GM12878 (cell line): ENCODE measurements around the gene CACNA2D2. TPM values are rescaled to one million over a fixed set of nuclear protein-coding genes. Genes with fewer than 3 reads are reported as not detected.

Source experiments
- ATAC-seq: fragments of 200-7000 bp; cut with Tn5 transposase; 3 replicates; pipeline ENCODE4 v1.9.1; 2020; ENCODE audit warnings: mild to moderate bottlenecking, moderate library complexity
- BruUV-seq: library from RNA; stranded (reverse); fragments of 400-500 nt; replicated peaks from 2 replicates; lab custom pipeline; 2021; lab: Mats Ljungman, UMichigan
- CTCF ChIA-PET: fragments of 300-600 bp; sonication (Branson Sonifier 250); formaldehyde crosslinking; extraction: SDS; loops from one replicate; lab custom pipeline; 2021; ENCODE audit warnings: inconsistent platforms; lab: Yijun Ruan, JAX
- POLR2A ChIA-PET: fragments of 350-600 bp; formaldehyde crosslinking; extraction: SDS; loops from one replicate; lab custom pipeline; 2021; ENCODE audit warnings: inconsistent platforms; lab: Charles Lee
- RAD21 ChIA-PET: fragments of 300-600 bp; sonication (Branson Sonifier 250); formaldehyde crosslinking; loops from one replicate; lab custom pipeline; 2023; ENCODE audit warnings: antibody characterized with exemption; ENCODE audit not compliant: unreplicated experiment; lab: Charles Lee
- SMC1A ChIA-PET: fragments of 300-600 bp; sonication (Branson Sonifier 250); formaldehyde crosslinking; loops from one replicate; lab custom pipeline; 2023; ENCODE audit not compliant: unreplicated experiment, uncharacterized antibody; lab: Charles Lee
- DNase-seq: peaks from one replicate; pipeline ENCODE4 v3.0.0-alpha.2; 2011; ENCODE audit warnings: low read depth, low spot score
- FAIRE-seq: peaks from 3 replicates; lab custom pipeline; 2011; peaks lifted over from hg19 to GRCh38; lab: Jason Lieb, UNC
- H2AFZ ChIP-seq: 2 replicates; pipeline ENCODE4 v1.6.0; 2011; ENCODE audit warnings: low read depth, low read length, control low read depth; ENCODE audit not compliant: control insufficient read depth
- H3K27ac ChIP-seq: 2 replicates; pipeline ENCODE4 v1.5.1; 2011; ENCODE audit warnings: control low read depth; ENCODE audit not compliant: control insufficient read depth, insufficient read depth
- H3K27me3 ChIP-seq, 2 experiments: replicated peaks in 1 of 2; 2 replicates each; pipeline versions ENCODE4 v1.6.0 to v1.6.1; 2011; ENCODE audit warnings: low read length in 1 of 2; ENCODE audit not compliant: control insufficient read depth in 2 of 2, insufficient read depth in 2 of 2
- H3K36me3 ChIP-seq, 2 experiments: 2 replicates each; pipeline ENCODE4 v1.5.1; 2011; ENCODE audit warnings: low read length in 1 of 2; ENCODE audit not compliant: control insufficient read depth in 2 of 2, insufficient read depth in 2 of 2
- H3K4me1 ChIP-seq: 2 replicates; pipeline ENCODE4 v1.6.1; 2011; ENCODE audit warnings: mild to moderate bottlenecking, low read length, moderate library complexity, mixed read lengths; ENCODE audit not compliant: control insufficient read depth, insufficient read depth
- H3K4me2 ChIP-seq: 2 replicates; pipeline ENCODE4 v1.6.0; 2011; ENCODE audit warnings: control low read depth; ENCODE audit not compliant: control insufficient read depth, insufficient read depth
- H3K4me3 ChIP-seq: fragments of 200-600 bp; sonication (generic); 2 replicates; pipeline ENCODE4 v1.5.1; 2016
- H3K79me2 ChIP-seq: 2 replicates; pipeline ENCODE4 v1.6.0; 2011; ENCODE audit warnings: low read length; ENCODE audit not compliant: control insufficient read depth, insufficient read depth
- H3K9ac ChIP-seq: 2 replicates; pipeline ENCODE4 v1.8.0; 2011; ENCODE audit warnings: low read length, control low read depth, mixed read lengths; ENCODE audit not compliant: control insufficient read depth, insufficient read depth
- H3K9me3 ChIP-seq: replicated peaks from 3 replicates; pipeline ENCODE4 v1.5.1; 2011; ENCODE audit warnings: mild to moderate bottlenecking, low read length; ENCODE audit not compliant: control insufficient read depth, insufficient read depth
- H4K20me1 ChIP-seq: 2 replicates; pipeline ENCODE4 v1.6.0; 2011; ENCODE audit not compliant: control insufficient read depth, insufficient read depth
- ASH2L ChIP-seq: fragments of 300-600, 200-600 bp; sonication (generic); IDR thresholded peaks from 2 replicates; pipeline ENCODE4 v1.6.1; 2017; ENCODE audit warnings: low read depth, mild to moderate bottlenecking, borderline replicate concordance
- CEBPB ChIP-seq, 2 experiments: fragments of 150-350 bp in 1 of 2; IDR thresholded peaks; 2 replicates each; pipeline ENCODE4 v1.6.1; 2012 to 2014; ENCODE audit warnings: low read depth in 2 of 2, low read length in 2 of 2, borderline replicate concordance in 1 of 2, inconsistent platforms in 1 of 2
- CHD4 ChIP-seq: fragments of 200-600 bp; sonication (generic); IDR thresholded peaks from 2 replicates; pipeline ENCODE4 v1.6.1; 2016; ENCODE audit warnings: mild to moderate bottlenecking
- EGR1 ChIP-seq, 2 experiments: IDR thresholded peaks; 1 replicate in 1 of 2; 2 replicates in 1 of 2; pipeline ENCODE4 v1.6.1; 2011 to 2012; ENCODE audit warnings: low read depth in 2 of 2, low read length in 2 of 2, borderline replicate concordance in 1 of 2, mild to moderate bottlenecking in 1 of 2, moderate library complexity in 1 of 2
- ELK1 ChIP-seq: IDR thresholded peaks from 2 replicates; pipeline ENCODE4 v1.6.1; 2012; ENCODE audit warnings: low read depth, low read length, improper control_type of control experiment
- FOXM1 ChIP-seq: IDR thresholded peaks from 2 replicates; pipeline ENCODE4 v1.6.1; 2012; ENCODE audit warnings: low read depth, mild to moderate bottlenecking, inconsistent platforms, low read length, moderate library complexity
- POLR2AphosphoS2 ChIP-seq: IDR thresholded peaks from 2 replicates; pipeline ENCODE4 v1.6.1; 2011; ENCODE audit warnings: low read depth, mild to moderate bottlenecking, low read length, improper control_type of control experiment, moderate library complexity
- RBBP5 ChIP-seq: fragments of 200-600 bp; sonication (generic); conservative IDR thresholded peaks from 2 replicates; pipeline ENCODE4 v1.6.1; 2016
- SIN3A ChIP-seq: IDR thresholded peaks from 2 replicates; pipeline ENCODE4 v1.6.1; 2012; ENCODE audit warnings: low read depth, low read length, improper control_type of control experiment
- TCF7 ChIP-seq: IDR thresholded peaks from 2 replicates; pipeline ENCODE4 v1.6.1; 2014; ENCODE audit warnings: antibody characterized with exemption, borderline replicate concordance
- ZBTB33 ChIP-seq: fragments of 450-650 bp; IDR thresholded peaks from 2 replicates; pipeline ENCODE4 v1.6.1; 2017; ENCODE audit warnings: mild to moderate bottlenecking
- WGBS: methylation state at CpG from one replicate; pipeline ENCODE4 v1.1.6; 2016; ENCODE audit warnings: low lambda C conversion rate; ENCODE audit not compliant: insufficient replicate concordance, insufficient coverage; ENCODE audit errors: missing lambda C conversion rate; 5-methylcytosine and 5-hydroxymethylcytosine counted together
- in situ Hi-C: fragments of 300-500 bp; cut with MboI; formaldehyde crosslinking; loops from 9 replicates; pipeline ENCODE4 v1.14.3; 2018; ENCODE audit warnings: mixed read lengths
- intact Hi-C: fragments of 100-400 bp; cut with micrococcal nuclease; formaldehyde crosslinking; loops from one replicate; pipeline ENCODE4 v1.14.2; 2022; ENCODE audit not compliant: unreplicated experiment
- polyA plus RNA-seq, 11 experiments: library from polyadenylated mRNA; depleted of rRNA in 4 of 11; unstranded in 6 of 11; stranded (reverse) in 5 of 11; fragments of >200 nt; fragmentation: Nextera tagmentation in 4 of 11; fragmentation: Illumina TruSeq in 1 of 11; extraction: Ambion mirVana in 4 of 11; extraction: Trizol in 1 of 11; gene quantifications; 1 replicate in 1 of 11; 2 replicates in 10 of 11; pipeline versions ENCODE4 v1.2.1 to v1.2.3, GENCODE V29; 2011 to 2016; ENCODE audit warnings: inconsistent platforms in 2 of 11, missing spikeins in 2 of 11, low read depth in 1 of 11
- total RNA-seq, 4 experiments: library from RNA; depleted of rRNA in 3 of 4; stranded (reverse); fragments of >200 nt in 3 of 4; fragmentation: Illumina TruSeq in 1 of 4; extraction: Trizol in 1 of 4; gene quantifications; 2 replicates each; pipeline versions ENCODE4 v1.2.1 to v1.2.3, GENCODE V29; 2013 to 2021
- TF ChIP-seq, protein P1 (sequence below): fragments of 450-650 bp; formaldehyde crosslinking; IDR thresholded peaks from 2 replicates; pipeline ENCODE4 v1.5.0; 2022; ENCODE audit warnings: mild to moderate bottlenecking, missing genetic modification characterization
- TF ChIP-seq, protein P2 (sequence below): fragments of 450-650 bp; IDR thresholded peaks from 2 replicates; pipeline ENCODE4 v1.6.1; 2016; ENCODE audit warnings: mild to moderate bottlenecking

The CACNA2D2 gene
- total and polyA plus RNA-seq, 10 of the 15 experiments (the other 5 are each of a cell fraction or from before 2014, with no cell fraction given), result 0.03 to 0.07 TPM; not detected in 8

DNA sequence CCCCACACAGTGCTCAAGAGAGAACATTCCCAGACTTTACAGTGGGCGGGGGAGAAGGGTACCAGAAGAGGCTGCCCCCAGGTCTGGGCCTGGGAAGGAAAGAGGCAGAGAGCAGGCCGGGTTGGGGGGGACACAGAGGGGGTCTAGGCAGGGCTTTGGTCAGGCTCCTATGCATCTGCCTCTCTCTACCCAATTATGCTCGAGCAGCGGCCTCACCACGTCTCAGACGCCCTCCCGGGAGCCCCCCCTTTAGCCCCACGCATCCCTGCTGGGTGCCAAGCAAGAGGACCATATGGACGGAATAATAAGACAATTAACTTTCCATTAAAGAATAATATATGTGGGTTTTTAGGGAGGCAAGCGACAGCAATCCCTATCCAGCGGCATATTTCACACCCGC, 32.8 kb downstream of the CACNA2D2 start:
- Histone ChIP-seq H3K27me3 (peaks cover 0 to 5% of the 10 kb centered on the region in 2 experiments; a peak in 3 of 4 replicates), H2AFZ (no peak overlapping the region)
- TF ChIP-seq EGR1 (IDR thresholded peaks at IDR 0.05; ENCODE audit: borderline replicate concordance in 1 of 2, low read depth in 2 of 2, low read length in 2 of 2), result no peak
- TF ChIP-seq POLR2AphosphoS2, result no peak
- no peak for TF ChIP-seq CEBPB (IDR thresholded peaks at IDR 0.05; ENCODE audit: borderline replicate concordance in 1 of 2, low read depth in 2 of 2, low read length in 2 of 2)
- TF ChIP-seq SIN3A, result no peak
- no peak for TF ChIP-seq TCF7
- TF ChIP-seq, protein P1, sequence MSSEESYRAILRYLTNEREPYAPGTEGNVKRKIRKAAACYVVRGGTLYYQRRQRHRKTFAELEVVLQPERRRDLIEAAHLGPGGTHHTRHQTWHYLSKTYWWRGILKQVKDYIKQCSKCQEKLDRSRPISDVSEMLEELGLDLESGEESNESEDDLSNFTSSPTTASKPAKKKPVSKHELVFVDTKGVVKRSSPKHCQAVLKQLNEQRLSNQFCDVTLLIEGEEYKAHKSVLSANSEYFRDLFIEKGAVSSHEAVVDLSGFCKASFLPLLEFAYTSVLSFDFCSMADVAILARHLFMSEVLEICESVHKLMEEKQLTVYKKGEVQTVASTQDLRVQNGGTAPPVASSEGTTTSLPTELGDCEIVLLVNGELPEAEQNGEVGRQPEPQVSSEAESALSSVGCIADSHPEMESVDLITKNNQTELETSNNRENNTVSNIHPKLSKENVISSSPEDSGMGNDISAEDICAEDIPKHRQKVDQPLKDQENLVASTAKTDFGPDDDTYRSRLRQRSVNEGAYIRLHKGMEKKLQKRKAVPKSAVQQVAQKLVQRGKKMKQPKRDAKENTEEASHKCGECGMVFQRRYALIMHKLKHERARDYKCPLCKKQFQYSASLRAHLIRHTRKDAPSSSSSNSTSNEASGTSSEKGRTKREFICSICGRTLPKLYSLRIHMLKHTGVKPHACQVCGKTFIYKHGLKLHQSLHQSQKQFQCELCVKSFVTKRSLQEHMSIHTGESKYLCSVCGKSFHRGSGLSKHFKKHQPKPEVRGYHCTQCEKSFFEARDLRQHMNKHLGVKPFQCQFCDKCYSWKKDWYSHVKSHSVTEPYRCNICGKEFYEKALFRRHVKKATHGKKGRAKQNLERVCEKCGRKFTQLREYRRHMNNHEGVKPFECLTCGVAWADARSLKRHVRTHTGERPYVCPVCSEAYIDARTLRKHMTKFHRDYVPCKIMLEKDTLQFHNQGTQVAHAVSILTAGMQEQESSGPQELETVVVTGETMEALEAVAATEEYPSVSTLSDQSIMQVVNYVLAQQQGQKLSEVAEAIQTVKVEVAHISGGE (CRISPR knock-in tag), result no peak
- TF ChIP-seq FOXM1, result no peak
- no peak for TF ChIP-seq CHD4
- TF ChIP-seq ASH2L, result no peak
- no peak for TF ChIP-seq ZBTB33
- no peak for TF ChIP-seq ELK1
- TF ChIP-seq, protein P2, sequence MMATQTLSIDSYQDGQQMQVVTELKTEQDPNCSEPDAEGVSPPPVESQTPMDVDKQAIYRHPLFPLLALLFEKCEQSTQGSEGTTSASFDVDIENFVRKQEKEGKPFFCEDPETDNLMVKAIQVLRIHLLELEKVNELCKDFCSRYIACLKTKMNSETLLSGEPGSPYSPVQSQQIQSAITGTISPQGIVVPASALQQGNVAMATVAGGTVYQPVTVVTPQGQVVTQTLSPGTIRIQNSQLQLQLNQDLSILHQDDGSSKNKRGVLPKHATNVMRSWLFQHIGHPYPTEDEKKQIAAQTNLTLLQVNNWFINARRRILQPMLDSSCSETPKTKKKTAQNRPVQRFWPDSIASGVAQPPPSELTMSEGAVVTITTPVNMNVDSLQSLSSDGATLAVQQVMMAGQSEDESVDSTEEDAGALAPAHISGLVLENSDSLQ, result no peak
- no peak for TF ChIP-seq RBBP5
- TF ChIP-seq, all 136 proteins: peak for 0
- no peak overlapping the region for H3K27ac ChIP-seq
- no peaks in the 10 kb centered on the region for H3K4me1 ChIP-seq
- no TSS peak for BruUV-seq
- no peaks in the 10 kb centered on the region for H3K79me2 ChIP-seq
- ChIA-PET RAD21 (no interaction called here), SMC1A (no interaction called here), CTCF (no interaction called here), POLR2A (no interaction called here)
- no peak overlapping the region for H3K4me3 ChIP-seq
- DNase-seq, result no peak
- no peak for FAIRE-seq
- H3K36me3 ChIP-seq, result no peaks in the 10 kb centered on the region
- intact Hi-C loops, result no loop called here
- no peak for ATAC-seq
- H4K20me1 ChIP-seq, result no peaks in the 10 kb centered on the region
- H3K9me3 ChIP-seq, result no peaks in the 10 kb centered on the region
- in situ Hi-C loops, result no loop called here
- 30% methylated on average over 10 of the region's 12 CpGs for WGBS
- no peak overlapping the region for H3K4me2 ChIP-seq
- H3K9ac ChIP-seq, result no peak overlapping the region
